HG03103 (cell line): ENCODE results near the gene CAPN3.
"Not testable (repeated sequence)": the region's sequence is repeated elsewhere in the genome, so short reads cannot be mapped to it uniquely, and the experiment has no call there.

Experiments
- ATAC-seq: cut with Tn5 transposase; IDR thresholded peaks from one replicate; pipeline ENCODE4 v1.9.1; 2021; ENCODE audit warnings: low read depth; ENCODE audit not compliant: unreplicated experiment

The CAPN3 gene

GRCh38 chr15:42359249-42359648 lies at the start of gene CAPN3:
CAPN3 (plus strand) TSS chr15:42359501; CDS start chr15:42359806, 305 bp downstream.
- ATAC-seq: no peak

GRCh38 chr15:42313463-42313862 lies 45.8 kb upstream of the CAPN3 start:
- no peak for ATAC-seq

GRCh38 chr15:42314818-42315217 lies 44.5 kb upstream of the CAPN3 start:
- ATAC-seq: no peak

GRCh38 chr15:42315521-42315920 lies 43.8 kb upstream of the CAPN3 start:
- no peak for ATAC-seq

GRCh38 chr15:42316282-42316805 lies 43.0 kb upstream of the CAPN3 start:
- not testable (repeated sequence) for ATAC-seq

GRCh38 chr15:42319206-42319605 lies 40.1 kb upstream of the CAPN3 start:
- ATAC-seq: no peak

- ATAC-seq: no peak
These were observed 35.0 kb upstream of the CAPN3 start for GRCh38 chr15:42324308-42324707.

GRCh38 chr15:42329161-42329560 lies 30.1 kb upstream of the CAPN3 start:
- no peak for ATAC-seq

GRCh38 chr15:42329992-42330391 lies 29.3 kb upstream of the CAPN3 start:
- no peak for ATAC-seq

GRCh38 chr15:42331235-42331634 lies 28.1 kb upstream of the CAPN3 start:
- no peak for ATAC-seq

GRCh38 chr15:42332331-42332730 lies 27.0 kb upstream of the CAPN3 start:
- no peak for ATAC-seq

GRCh38 chr15:42335074-42335473 lies 24.2 kb upstream of the CAPN3 start:
- ATAC-seq: no peak

GRCh38 chr15:42336650-42337049 lies 22.7 kb upstream of the CAPN3 start:
- not testable (repeated sequence) for ATAC-seq

GRCh38 chr15:42337104-42337503 lies 22.2 kb upstream of the CAPN3 start:
- ATAC-seq: not testable (repeated sequence)

- ATAC-seq: no peak
These were observed 20.8 kb upstream of the CAPN3 start for GRCh38 chr15:42338500-42338899.

- ATAC-seq: no peak
These were observed 15.6 kb upstream of the CAPN3 start for GRCh38 chr15:42343596-42344232.

GRCh38 chr15:42344763-42345162 lies 14.5 kb upstream of the CAPN3 start:
- no peak for ATAC-seq

GRCh38 chr15:42345504-42345903 lies 13.8 kb upstream of the CAPN3 start:
- no peak for ATAC-seq

- ATAC-seq: no peak
These were observed 11.2 kb upstream of the CAPN3 start for GRCh38 chr15:42348083-42348482.

- ATAC-seq: no peak
These were observed 10.1 kb upstream of the CAPN3 start for GRCh38 chr15:42349186-42349585.

GRCh38 chr15:42352401-42352800 lies 6.9 kb upstream of the CAPN3 start:
- no peak for ATAC-seq

GRCh38 chr15:42353061-42353460 lies 6.2 kb upstream of the CAPN3 start:
- ATAC-seq: no peak

GRCh38 chr15:42354824-42355223 lies 4.5 kb upstream of the CAPN3 start:
- ATAC-seq: no peak
